Trophoblast cell (in vitro differentiated cells and primary cell): ENCODE results near the gene SALL2.
A peak's percentile ranks its signal among the peaks of the same experiment; 100 is the strongest.

ENCODE experiments used
- DNase-seq, 2 donors: peaks; one replicate each; pipeline ENCODE4 v3.0.0-alpha.2; 2016
- H2AFZ ChIP-seq: 2 replicates; pipeline ENCODE4 v1.6.1; 2013; ENCODE audit warnings: low read length, moderate library complexity, mild to moderate bottlenecking; ENCODE audit not compliant: insufficient read depth, poor library complexity
- H2AK5ac ChIP-seq: 2 replicates; pipeline ENCODE4 v1.6.1; 2013; ENCODE audit warnings: mild to moderate bottlenecking, low read length
- H2BK120ac ChIP-seq: 2 replicates; pipeline ENCODE4 v1.6.1; 2013; ENCODE audit warnings: low read length, mild to moderate bottlenecking, moderate library complexity; ENCODE audit not compliant: insufficient read depth, poor library complexity
- H2BK12ac ChIP-seq: 2 replicates; pipeline ENCODE4 v1.6.1; 2013; ENCODE audit warnings: mild to moderate bottlenecking, low read length, moderate library complexity
- H2BK5ac ChIP-seq: 2 replicates; pipeline ENCODE4 v1.6.1; 2013; ENCODE audit warnings: low read length, low read depth, moderate library complexity, mild to moderate bottlenecking; ENCODE audit not compliant: poor library complexity
- H3K14ac ChIP-seq: 2 replicates; pipeline ENCODE4 v1.6.1; 2013; ENCODE audit warnings: mild to moderate bottlenecking, low read length
- H3K18ac ChIP-seq: 2 replicates; pipeline ENCODE4 v1.6.1; 2013; ENCODE audit warnings: mild to moderate bottlenecking, low read length
- H3K23ac ChIP-seq: 2 replicates; pipeline ENCODE4 v1.6.1; 2013; ENCODE audit warnings: low read length
- H3K27ac ChIP-seq: 2 replicates; pipeline ENCODE4 v1.5.1; 2013; ENCODE audit warnings: low read depth, mild to moderate bottlenecking, inconsistent platforms, low read length, moderate library complexity
- H3K27me3 ChIP-seq: 2 replicates; pipeline ENCODE4 v1.6.1; 2013; ENCODE audit warnings: inconsistent platforms, mild to moderate bottlenecking, low read length, moderate library complexity; ENCODE audit not compliant: insufficient read depth
- H3K36me3 ChIP-seq, 2 experiments: 1 replicate in 1 of 2; 2 replicates in 1 of 2; pipeline ENCODE4 v1.6.1; 2013; ENCODE audit warnings: low read length in 2 of 2, mild to moderate bottlenecking in 2 of 2, moderate library complexity in 1 of 2; ENCODE audit not compliant: insufficient read depth in 2 of 2, control insufficient read depth in 1 of 2
- H3K4ac ChIP-seq: 2 replicates; pipeline ENCODE4 v1.6.1; 2013; ENCODE audit warnings: low read depth, mild to moderate bottlenecking, low read length, moderate library complexity
- H3K4me1 ChIP-seq, 2 experiments: 1 replicate in 1 of 2; 2 replicates in 1 of 2; pipeline ENCODE4 v1.6.1; 2013; ENCODE audit warnings: low read length in 2 of 2, mild to moderate bottlenecking in 2 of 2, moderate library complexity in 1 of 2; ENCODE audit not compliant: insufficient read depth in 2 of 2, control insufficient read depth in 1 of 2
- H3K4me2 ChIP-seq: 2 replicates; pipeline ENCODE4 v1.6.1; 2013; ENCODE audit warnings: inconsistent platforms, mild to moderate bottlenecking, low read length, moderate library complexity
- H3K4me3 ChIP-seq: 2 replicates; pipeline ENCODE4 v1.5.1; 2013; ENCODE audit warnings: mild to moderate bottlenecking, low read depth, low read length, inconsistent platforms
- H3K79me1 ChIP-seq: one replicate; pipeline ENCODE4 v1.6.1; 2013; ENCODE audit warnings: low read length
- H3K79me2 ChIP-seq: 2 replicates; pipeline ENCODE4 v1.6.1; 2013; ENCODE audit warnings: low read length, mild to moderate bottlenecking; ENCODE audit not compliant: control insufficient read depth, insufficient read depth, poor library complexity
- H3K9ac ChIP-seq: 2 replicates; pipeline ENCODE4 v1.6.1; 2013; ENCODE audit warnings: mild to moderate bottlenecking, low read length
- H3K9me3 ChIP-seq: 2 replicates; pipeline ENCODE4 v1.6.1; 2013; ENCODE audit warnings: low read depth, mild to moderate bottlenecking, control low read depth, inconsistent platforms, low read length; ENCODE audit not compliant: insufficient read depth
- H4K12ac ChIP-seq: 2 replicates; pipeline ENCODE4 v1.6.1; 2013; ENCODE audit warnings: low read depth, mild to moderate bottlenecking, low read length, moderate library complexity
- H4K8ac ChIP-seq: 2 replicates; pipeline ENCODE4 v1.6.1; 2013; ENCODE audit warnings: low read depth, mild to moderate bottlenecking, low read length, moderate library complexity
- H4K91ac ChIP-seq: one replicate; pipeline ENCODE4 v1.6.1; 2013; ENCODE audit warnings: low read depth, mild to moderate bottlenecking, low read length, moderate library complexity
- WGBS: extraction: QIAGEN DNeasy Blood & Tissue Kit; methylation state at CpG from one replicate; pipeline ENCODE4 v1.1.7; 2013; ENCODE audit warnings: missing lambda C conversion rate; ENCODE audit not compliant: insufficient read length, insufficient coverage; ENCODE audit errors: extremely low coverage; 5-methylcytosine and 5-hydroxymethylcytosine counted together

Gene SALL2

GRCh38 chr14:21475767-21476522 is 50.2 kb downstream of the SALL2 start:
- H3K4me2 ChIP-seq: peak overlapping the region; percentile 59
- H2BK120ac ChIP-seq: no peak overlapping the region
- peaks cover 0 to 3% of the 10 kb centered on the region in 2 experiments for H3K4me1 ChIP-seq
- H3K9me3 ChIP-seq: no peaks in the 10 kb centered on the region
- DNase-seq: no peak
- H3K36me3 ChIP-seq: peaks cover 2 to 3% of the 10 kb centered on the region in 2 experiments
- H2AK5ac ChIP-seq: no peak overlapping the region
- peak overlapping the region; percentile 79 for H3K14ac ChIP-seq
- H3K27ac ChIP-seq: peak overlapping the region; percentile 45
- no peak overlapping the region for H2BK5ac ChIP-seq
- H3K23ac ChIP-seq: no peak overlapping the region
- H3K4ac ChIP-seq: peak overlapping the region; percentile 62
- H3K79me2 ChIP-seq: peaks cover 4% of the 10 kb centered on the region
- no CpG with 5 or more reads among the region's 10 CpGs for WGBS
- peaks cover 7% of the 10 kb centered on the region for H3K79me1 ChIP-seq
- no peak overlapping the region for H2BK12ac ChIP-seq
- peak overlapping the region; percentile 55 for H4K91ac ChIP-seq
- H3K18ac ChIP-seq: no peak overlapping the region
- peak overlapping the region; percentile 44 for H3K9ac ChIP-seq
- peak overlapping the region; percentile 91 for H4K8ac ChIP-seq
- no peak overlapping the region for H2AFZ ChIP-seq
- H3K4me3 ChIP-seq: peak overlapping the region; percentile 78
- H3K27me3 ChIP-seq: no peaks in the 10 kb centered on the region
- H4K12ac ChIP-seq: no peak overlapping the region
